Urinary bladder (tissue), 4 donors: Measurements from ENCODE around the gene FFAR3. TPM values are rescaled to one million over a fixed set of nuclear protein-coding genes. Genes with fewer than 3 reads are reported as not detected.

Experiments
- DNase-seq: peaks from one replicate; pipeline ENCODE4 v3.0.0-alpha.2; 2015; ENCODE audit errors: extremely low spot score
- H3K27ac ChIP-seq: one replicate; pipeline ENCODE4 v1.5.1; 2013; ENCODE audit warnings: low read depth, mild to moderate bottlenecking, moderate library complexity
- H3K36me3 ChIP-seq: one replicate; pipeline ENCODE4 v1.6.1; 2013; ENCODE audit warnings: mild to moderate bottlenecking, moderate library complexity; ENCODE audit not compliant: insufficient read depth
- H3K4me1 ChIP-seq: one replicate; pipeline ENCODE4 v1.6.1; 2013; ENCODE audit warnings: mild to moderate bottlenecking, moderate library complexity; ENCODE audit not compliant: insufficient read depth
- H3K4me3 ChIP-seq: one replicate; pipeline ENCODE4 v1.5.1; 2013; ENCODE audit warnings: low read depth, low read length
- WGBS: extraction: QIAGEN DNeasy Blood & Tissue Kit; methylation state at CpG from one replicate; pipeline ENCODE4 v1.1.7; 2013; 5-methylcytosine and 5-hydroxymethylcytosine counted together
- polyA plus RNA-seq: library from polyadenylated mRNA; stranded (reverse); fragments of 200-250 nt; gene quantifications from one replicate; pipeline ENCODE4 v1.2.3, GENCODE V29; 2013
- total RNA-seq: library from RNA; depleted of rRNA; stranded (reverse); fragments of >200 nt; gene quantifications from one replicate; pipeline ENCODE4 v1.2.3, GENCODE V29; 2014
- donor health status: healthy with polysubstance abuse.
- donor health status: healthy.

Gene FFAR3
- total and polyA plus RNA-seq, 2 donors, result 0.16 to 0.68 TPM

GRCh38 chr19:35379992-35380391 is 21.7 kb downstream of the FFAR3 start:
- H3K27ac ChIP-seq, result no peak overlapping the region
- no peaks in the 10 kb centered on the region for H3K4me1 ChIP-seq
- WGBS, result 8% methylated on average over 1 of the region's 1 CpG
- DNase-seq, result no peak
- no peaks in the 10 kb centered on the region for H3K36me3 ChIP-seq
- no peak overlapping the region for H3K4me3 ChIP-seq

GRCh38 chr19:35380450-35381124 is 22.3 kb downstream of the FFAR3 start:
- Histone ChIP-seq H3K4me1 (no peaks in the 10 kb centered on the region), H3K36me3 (no peaks in the 10 kb centered on the region), H3K4me3 (no peak overlapping the region), H3K27ac (no peak overlapping the region)
- 41% methylated on average over 9 of the region's 9 CpGs for WGBS
- DNase-seq, result no peak

- no peak overlapping the region for H3K4me3 ChIP-seq
- no peaks in the 10 kb centered on the region for H3K4me1 ChIP-seq
- no peak overlapping the region for H3K27ac ChIP-seq
- no peaks in the 10 kb centered on the region for H3K36me3 ChIP-seq
- no peak for DNase-seq
- WGBS, result 51% methylated on average over 3 of the region's 3 CpGs
These were observed 23.1 kb downstream of the FFAR3 start for GRCh38 chr19:35381318-35381717.

GRCh38 chr19:35381926-35382325 is 23.7 kb downstream of the FFAR3 start:
- 92% methylated on average over 6 of the region's 6 CpGs for WGBS
- no peak for DNase-seq
- Histone ChIP-seq H3K4me1 (no peaks in the 10 kb centered on the region), H3K36me3 (no peaks in the 10 kb centered on the region), H3K4me3 (no peak overlapping the region), H3K27ac (no peak overlapping the region)

- Histone ChIP-seq H3K4me1 (no peaks in the 10 kb centered on the region), H3K36me3 (no peaks in the 10 kb centered on the region), H3K27ac (no peak overlapping the region), H3K4me3 (no peak overlapping the region)
- DNase-seq, result no peak
- 95% methylated on average over 2 of the region's 2 CpGs for WGBS
These were observed 25.3 kb downstream of the FFAR3 start for GRCh38 chr19:35383536-35383935.

- Histone ChIP-seq H3K4me1 (no peaks in the 10 kb centered on the region), H3K4me3 (no peak overlapping the region), H3K27ac (no peak overlapping the region), H3K36me3 (no peaks in the 10 kb centered on the region)
- DNase-seq, result no peak
- 53% methylated on average over 6 of the region's 6 CpGs for WGBS
These were observed 30.2 kb downstream of the FFAR3 start for GRCh38 chr19:35388277-35389054.

GRCh38 chr19:35389192-35389861 is 31.1 kb downstream of the FFAR3 start:
- Histone ChIP-seq H3K4me1 (no peaks in the 10 kb centered on the region), H3K4me3 (no peak overlapping the region), H3K36me3 (no peaks in the 10 kb centered on the region), H3K27ac (no peak overlapping the region)
- no peak for DNase-seq
- WGBS, result 78% methylated on average over 6 of the region's 6 CpGs

- Histone ChIP-seq H3K4me3 (no peak overlapping the region), H3K4me1 (no peaks in the 10 kb centered on the region), H3K27ac (no peak overlapping the region), H3K36me3 (no peaks in the 10 kb centered on the region)
- DNase-seq, result no peak
- WGBS, result 70% methylated on average over 5 of the region's 5 CpGs
These were observed 34.8 kb downstream of the FFAR3 start for GRCh38 chr19:35392742-35393715.

GRCh38 chr19:35395382-35396199 is 37.3 kb downstream of the FFAR3 start:
- H3K27ac ChIP-seq, result no peak overlapping the region

GRCh38 chr19:35396240-35396885 is 38.1 kb downstream of the FFAR3 start:
- 94% methylated on average over 14 of the region's 14 CpGs for WGBS
- Histone ChIP-seq H3K4me1 (no peaks in the 10 kb centered on the region), H3K4me3 (no peak overlapping the region), H3K27ac (no peak overlapping the region), H3K36me3 (no peaks in the 10 kb centered on the region)
- no peak for DNase-seq

More at GRCh38 chr19:35395382-35396199, 37.3 kb downstream of the FFAR3 start:
- H3K4me1 ChIP-seq, result no peaks in the 10 kb centered on the region
- DNase-seq, result no peak
- 42% methylated on average over 19 of the region's 19 CpGs for WGBS
- no peak overlapping the region for H3K4me3 ChIP-seq
- H3K36me3 ChIP-seq, result no peaks in the 10 kb centered on the region

GRCh38 chr19:35397064-35397463 is 38.8 kb downstream of the FFAR3 start:
- DNase-seq, result no peak

GRCh38 chr19:35398570-35398969 is 40.3 kb downstream of the FFAR3 start:
- WGBS, result 92% methylated on average over 12 of the region's 12 CpGs
- Histone ChIP-seq H3K4me3 (no peak overlapping the region), H3K4me1 (no peaks in the 10 kb centered on the region), H3K27ac (no peak overlapping the region), H3K36me3 (no peaks in the 10 kb centered on the region)
- no peak for DNase-seq

More at GRCh38 chr19:35397064-35397463, 38.8 kb downstream of the FFAR3 start:
- WGBS, result 82% methylated on average over 6 of the region's 6 CpGs
- Histone ChIP-seq H3K27ac (no peak overlapping the region), H3K4me1 (no peaks in the 10 kb centered on the region), H3K4me3 (no peak overlapping the region), H3K36me3 (no peaks in the 10 kb centered on the region)
